Endothelial cell of umbilical vein (primary cell): ENCODE data around the gene EIF4E. TPM values are rescaled to one million over a fixed set of nuclear protein-coding genes. Genes with fewer than 3 reads are reported as not detected.
"Not testable (repeated sequence)": the region's sequence is repeated elsewhere in the genome, so short reads cannot be mapped to it uniquely, and the experiment has no call there.

ENCODE experiments used
- BruUV-seq: library from RNA; stranded (reverse); fragments of 400-500 nt; replicated peaks from 2 replicates; lab custom pipeline; 2021; lab: Mats Ljungman, UMichigan
- CTCF ChIA-PET: fragments of 300-600, 350-600 bp; sonication (Branson Sonifier 250); formaldehyde crosslinking; loops from one replicate; lab custom pipeline; 2021; ENCODE audit warnings: antibody characterized with exemption, inconsistent platforms; lab: Charles Lee
- POLR2A ChIA-PET: fragments of 300-600, 350-600 bp; sonication (Branson Sonifier 250); formaldehyde crosslinking; loops from one replicate; lab custom pipeline; 2021; ENCODE audit warnings: antibody characterized with exemption, inconsistent platforms; lab: Charles Lee
- DNase-seq: peaks from one replicate; pipeline ENCODE4 v3.0.0-alpha.2; 2011; ENCODE audit warnings: low read depth, low spot score
- FAIRE-seq: peaks from 2 replicates; lab custom pipeline; 2011; peaks lifted over from hg19 to GRCh38; lab: Jason Lieb, UNC
- H2AFZ ChIP-seq: 2 replicates; pipeline ENCODE4 v1.6.0; 2012; ENCODE audit warnings: low read depth, low read length, control low read depth, inconsistent platforms
- H3K27ac ChIP-seq: 2 replicates; pipeline ENCODE4 v1.5.1; 2011; ENCODE audit warnings: low read depth, mild to moderate bottlenecking, control low read depth, low read length, moderate library complexity; ENCODE audit not compliant: insufficient read depth
- H3K27me3 ChIP-seq, 2 experiments: 2 replicates each; pipeline versions ENCODE4 v1.6.0 to v1.6.1; 2011; ENCODE audit warnings: low read length in 2 of 2, mixed read lengths in 1 of 2; ENCODE audit not compliant: control insufficient read depth in 2 of 2, insufficient read depth in 2 of 2
- H3K36me3 ChIP-seq, 2 experiments: 2 replicates in 1 of 2; 3 replicates in 1 of 2; pipeline ENCODE4 v1.5.1; 2011; ENCODE audit warnings: low read length in 2 of 2, mild to moderate bottlenecking in 1 of 2, moderate library complexity in 1 of 2; ENCODE audit not compliant: control insufficient read depth in 2 of 2, insufficient read depth in 2 of 2; ENCODE audit errors: extremely low read depth in 1 of 2
- H3K4me1 ChIP-seq: 3 replicates; pipeline ENCODE4 v1.5.1; 2011; ENCODE audit warnings: mild to moderate bottlenecking, low read length; ENCODE audit not compliant: control insufficient read depth, insufficient read depth; ENCODE audit errors: extremely low read depth
- H3K4me2 ChIP-seq: 2 replicates; pipeline ENCODE4 v1.6.1; 2011; ENCODE audit warnings: low read length, control low read depth, mixed read lengths; ENCODE audit not compliant: insufficient read depth
- H3K4me3 ChIP-seq, 3 experiments: fragments of 200-600 bp in 1 of 3; sonication (generic), shearing (Covaris generic) in 1 of 3; replicated peaks in 1 of 3; 2 replicates each; pipeline ENCODE4 v1.5.1; 2011 to 2016; ENCODE audit warnings: control low read depth in 3 of 3, low read length in 3 of 3, mild to moderate bottlenecking in 2 of 3, inconsistent platforms in 1 of 3, low read depth in 1 of 3, moderate library complexity in 1 of 3; ENCODE audit not compliant: insufficient read depth in 1 of 3
- H3K79me2 ChIP-seq: 2 replicates; pipeline ENCODE4 v1.6.0; 2012; ENCODE audit warnings: low read length, inconsistent platforms; ENCODE audit not compliant: control insufficient read depth, insufficient read depth
- H3K9ac ChIP-seq: replicated peaks from 2 replicates; pipeline ENCODE3; 2011; ENCODE audit warnings: low read length, control low read depth; ENCODE audit not compliant: insufficient read depth; ENCODE audit errors: extremely low read depth
- H3K9me1 ChIP-seq: replicated peaks from 3 replicates; pipeline ENCODE4 v1.6.0; 2011; ENCODE audit warnings: mild to moderate bottlenecking, low read length; ENCODE audit not compliant: control insufficient read depth, insufficient read depth; ENCODE audit errors: extremely low read depth
- H3K9me3 ChIP-seq: replicated peaks from 2 replicates; pipeline ENCODE4 v1.5.1; 2012; ENCODE audit warnings: low read length, inconsistent platforms; ENCODE audit not compliant: control insufficient read depth, insufficient read depth
- H4K20me1 ChIP-seq: replicated peaks from 2 replicates; pipeline ENCODE3; 2011; ENCODE audit warnings: mild to moderate bottlenecking, low read length; ENCODE audit not compliant: control insufficient read depth, insufficient read depth; ENCODE audit errors: extremely low read depth
- POLR2AphosphoS5 ChIP-seq: IDR thresholded peaks from 2 replicates; pipeline ENCODE4 v1.6.1; 2012; ENCODE audit warnings: low read depth, mild to moderate bottlenecking, control low read depth, low read length, moderate library complexity; ENCODE audit not compliant: insufficient read depth
- dilution Hi-C: fragments of 300-500 bp; cut with MboI; formaldehyde crosslinking; loops from one replicate; pipeline ENCODE4 v1.15.0; 2019; ENCODE audit warnings: low sequenced_read_pairs; ENCODE audit not compliant: extremely low pct_ligation_motif_present
- intact Hi-C: fragments of 100-400 bp; cut with micrococcal nuclease; formaldehyde crosslinking; loops from one replicate; pipeline ENCODE4 v1.10.0; 2022
- polyA plus RNA-seq, 4 experiments: library from polyadenylated mRNA; depleted of rRNA in 3 of 4; stranded (reverse) in 3 of 4; unstranded in 1 of 4; fragments of >200 nt; gene quantifications; 2 replicates each; pipeline versions ENCODE4 v1.2.1 to v1.2.3, GENCODE V29; 2011 to 2012; ENCODE audit warnings: missing spikeins in 1 of 4
- total RNA-seq: library from RNA; stranded (reverse); gene quantifications from 2 replicates; pipeline ENCODE4 v1.2.3, GENCODE V29; 2021

EIF4E gene
- total and polyA plus RNA-seq, 2 donors (not counting 3 experiments of a cell fraction or from before 2014, with no cell fraction given): 40.3 to 107 TPM

- TF ChIP-seq POLR2AphosphoS5: no peak
- no TSS peak for BruUV-seq
- Histone ChIP-seq H3K9me1 (no peaks in the 10 kb centered on the region), H3K9ac (no peak overlapping the region), H3K36me3 (peaks cover 8 to 31% of the 10 kb centered on the region in 2 experiments), H3K27me3 (no peaks in the 10 kb centered on the region), H2AFZ (no peak overlapping the region), H3K9me3 (no peaks in the 10 kb centered on the region), H3K27ac (no peak overlapping the region), H3K4me1 (no peaks in the 10 kb centered on the region), H4K20me1 (peaks cover 7% of the 10 kb centered on the region), H3K4me2 (no peak overlapping the region), H3K4me3 (no peak overlapping the region), H3K79me2 (peaks cover 21% of the 10 kb centered on the region)
- DNase-seq (no peak), FAIRE-seq (no peak)
- POLR2A ChIA-PET: no interaction called here
- intact Hi-C loops: no loop called here
- CTCF ChIA-PET: interaction anchor here (1.4 kb wide), 1 partner anchor 18 kb away, joined by 4 read pairs; no protein-coding TSS in a partner anchor
- dilution Hi-C loops: no loop called here
These were observed 41.8 kb downstream of the EIF4E start for GRCh38 chr4:98887145-98887544.

- CTCF ChIA-PET, FAIRE-seq, BruUV-seq, H3K27me3 ChIP-seq, H3K9me1 ChIP-seq, H3K4me3 ChIP-seq, H2AFZ ChIP-seq, dilution Hi-C loops, H3K9ac ChIP-seq, intact Hi-C loops, H3K9me3 ChIP-seq, DNase-seq, H3K4me1 ChIP-seq, H3K4me2 ChIP-seq, H3K27ac ChIP-seq, POLR2A ChIA-PET, H4K20me1 ChIP-seq: not testable (repeated sequence)
- H3K79me2 ChIP-seq: peaks cover 16% of the 10 kb centered on the region
- H3K36me3 ChIP-seq: peaks cover 8 to 31% of the 10 kb centered on the region in 2 experiments
These were observed 42.6 kb downstream of the EIF4E start for GRCh38 chr4:98886382-98886781.

- H3K9me1 ChIP-seq, dilution Hi-C loops, H3K27me3 ChIP-seq: not testable (repeated sequence)
These were observed 48.0 kb downstream of the EIF4E start for GRCh38 chr4:98880884-98881283.

More at GRCh38 chr4:98880884-98881283, 48.0 kb downstream of the EIF4E start:
- FAIRE-seq, BruUV-seq, H4K20me1 ChIP-seq, H2AFZ ChIP-seq, H3K4me3 ChIP-seq, POLR2A ChIA-PET, H3K4me2 ChIP-seq, H3K27ac ChIP-seq, DNase-seq, H3K9ac ChIP-seq, intact Hi-C loops, H3K79me2 ChIP-seq, H3K9me3 ChIP-seq, CTCF ChIA-PET, H3K4me1 ChIP-seq: not testable (repeated sequence)
- peaks cover 4 to 13% of the 10 kb centered on the region in 2 experiments for H3K36me3 ChIP-seq
